HepG2 (cell line): ENCODE measurements around the gene PRR22. TPM values are rescaled to one million over a fixed set of nuclear protein-coding genes. Genes with fewer than 3 reads are reported as not detected.

Experiments
- HNRNPK ChIP-seq: fragments of 200-400 bp; formaldehyde crosslinking; IDR thresholded peaks from 2 replicates; pipeline ENCODE4 v1.6.1; 2018; ENCODE audit warnings: low read length, low read depth, moderate library complexity, mild to moderate bottlenecking; ENCODE audit not compliant: poor library complexity, severe bottlenecking
- HOMEZ ChIP-seq: IDR thresholded peaks from 2 replicates; pipeline ENCODE4 v1.6.1; 2016; ENCODE audit warnings: low read depth
- HOXA5 ChIP-seq: sonication (generic); formaldehyde crosslinking; IDR thresholded peaks from 2 replicates; pipeline ENCODE4 v1.4.0; 2020; ENCODE audit warnings: missing genetic modification reagents
- MTA1 ChIP-seq: sonication (generic); formaldehyde crosslinking; IDR thresholded peaks from 2 replicates; pipeline ENCODE4 v1.4.0; 2020; ENCODE audit warnings: missing genetic modification reagents, mild to moderate bottlenecking, borderline replicate concordance
- POGZ ChIP-seq: sonication (generic); formaldehyde crosslinking; IDR thresholded peaks from 2 replicates; pipeline ENCODE4 v1.4.0; 2020; ENCODE audit warnings: mild to moderate bottlenecking, missing genetic modification reagents
- PTBP1 ChIP-seq: fragments of 200-400 bp; formaldehyde crosslinking; IDR thresholded peaks from 2 replicates; pipeline ENCODE4 v1.6.1; 2018; ENCODE audit warnings: low read length, low read depth; ENCODE audit not compliant: poor library complexity, severe bottlenecking
- RCOR2 ChIP-seq: IDR thresholded peaks from 2 replicates; pipeline ENCODE4 v1.6.1; 2016; ENCODE audit warnings: missing biosample characterization, missing genetic modification reagents
- SATB2 ChIP-seq: sonication (generic); formaldehyde crosslinking; IDR thresholded peaks from 2 replicates; pipeline ENCODE4 v1.5.0; 2020; ENCODE audit warnings: missing genetic modification reagents
- SMYD3 ChIP-seq: sonication (generic); formaldehyde crosslinking; IDR thresholded peaks from 2 replicates; pipeline ENCODE4 v1.8.1; 2023; ENCODE audit warnings: mild to moderate bottlenecking, missing genetic modification reagents
- STAT6 ChIP-seq: sonication (generic); formaldehyde crosslinking; IDR thresholded peaks from 2 replicates; pipeline ENCODE4 v1.4.0; 2020; ENCODE audit warnings: missing genetic modification reagents, mild to moderate bottlenecking, borderline replicate concordance
- ZBTB33 ChIP-seq: sonication (generic); formaldehyde crosslinking; IDR thresholded peaks from 2 replicates; pipeline ENCODE4 v1.4.0; 2020; ENCODE audit warnings: missing genetic modification reagents
- ZBTB4 ChIP-seq: sonication (generic); formaldehyde crosslinking; IDR thresholded peaks from 2 replicates; pipeline ENCODE4 v1.4.0; 2020; ENCODE audit warnings: missing genetic modification reagents, mild to moderate bottlenecking, borderline replicate concordance
- ZHX1 ChIP-seq: sonication (generic); formaldehyde crosslinking; IDR thresholded peaks from 2 replicates; pipeline ENCODE4 v1.8.1; 2022; ENCODE audit warnings: low read depth, mild to moderate bottlenecking, missing genetic modification reagents
- ZNF615 ChIP-seq: sonication (generic); formaldehyde crosslinking; IDR thresholded peaks from 2 replicates; pipeline ENCODE4 v1.5.0; 2020; ENCODE audit warnings: mild to moderate bottlenecking, missing genetic modification reagents, borderline replicate concordance
- polyA plus RNA-seq, 8 experiments: library from polyadenylated mRNA; depleted of rRNA in 3 of 8; stranded (reverse) in 7 of 8; unstranded in 1 of 8; fragments of >200 nt; fragmentation: Illumina TruSeq in 4 of 8; extraction: Trizol in 4 of 8; gene quantifications; 2 replicates each; pipeline versions ENCODE4 v1.2.1 to v1.2.3, GENCODE V29; 2011 to 2016; ENCODE audit warnings: low read depth in 4 of 8, missing spikeins in 1 of 8, mixed read lengths in 1 of 8; ENCODE audit not compliant: insufficient read depth in 1 of 8
- total RNA-seq, 5 experiments: library from RNA; depleted of rRNA; stranded (reverse); fragments of >200 nt; fragmentation: Illumina TruSeq; extraction: Trizol; gene quantifications; 2 replicates each; pipeline ENCODE4 v1.2.3, GENCODE V29; 2016; ENCODE audit warnings: low read depth in 1 of 5

The PRR22 gene
- total and polyA plus RNA-seq, 2 of the 13 experiments (the other 11 are each of a cell fraction or from before 2014, with no cell fraction given), result 0.84 to 2.3 TPM

- TF ChIP-seq HOXA5 (CRISPR knock-in tag), result 0 out of 2 replicates have a peak, but pooled peaks have one; percentile 25
- no peak; the same call in 1 of the 2 replicates for TF ChIP-seq SATB2 (CRISPR knock-in tag)
- 0 out of 2 replicates have a peak, but pooled peaks have one; percentile 6 for TF ChIP-seq MTA1 (CRISPR knock-in tag)
- 0 out of 2 replicates have a peak, but pooled peaks have one; percentile 34 for TF ChIP-seq STAT6 (CRISPR knock-in tag)
- TF ChIP-seq ZHX1 (CRISPR knock-in tag), result 0 out of 2 replicates have a peak, but pooled peaks have one; percentile 49
- no peak for TF ChIP-seq HOMEZ (CRISPR knock-in tag)
- TF ChIP-seq PTBP1, result peak; percentile 37
- no peak for TF ChIP-seq POGZ (CRISPR knock-in tag)
- TF ChIP-seq HNRNPK, result no peak
- no peak for TF ChIP-seq SMYD3
- TF ChIP-seq ZBTB4 (CRISPR knock-in tag), result 0 out of 2 replicates have a peak, but pooled peaks have one; percentile 8
- TF ChIP-seq RCOR2, result no peak
- TF ChIP-seq ZNF615 (CRISPR knock-in tag), result no peak
- 0 out of 2 replicates have a peak, but pooled peaks have one; percentile 27 for TF ChIP-seq ZBTB33 (CRISPR knock-in tag)
Measured at GRCh38 chr19:5828661-5829566, 44.4 kb upstream of the PRR22 start (continued).
